Upper lobe of right lung (tissue), 1 donor: ENCODE data around the gene FBN3. TPM values are rescaled to one million over a fixed set of nuclear protein-coding genes. Genes with fewer than 3 reads are reported as not detected.

Experiments
- ATAC-seq: fragments of 200-7000 bp; cut with Tn5 transposase; one replicate; pipeline ENCODE4 v1.9.1; 2020; ENCODE audit warnings: mild to moderate bottlenecking, moderate library complexity
- DNase-seq: peaks from one replicate; pipeline ENCODE4 v3.0.0-alpha.2; 2020
- H3K27ac ChIP-seq: fragments of 200-600 bp; one replicate; pipeline ENCODE4 v1.8.0; 2022
- H3K27me3 ChIP-seq: fragments of 200-600 bp; one replicate; pipeline ENCODE4 v1.8.0; 2022; ENCODE audit warnings: mild to moderate bottlenecking
- H3K36me3 ChIP-seq: fragments of 200-600 bp; one replicate; pipeline ENCODE4 v1.8.0; 2022
- H3K4me1 ChIP-seq: fragments of 200-600 bp; one replicate; pipeline ENCODE4 v1.8.0; 2022
- H3K4me3 ChIP-seq: fragments of 200-600 bp; one replicate; pipeline ENCODE4 v1.8.0; 2022; ENCODE audit warnings: mild to moderate bottlenecking
- H3K9me3 ChIP-seq: fragments of 200-600 bp; one replicate; pipeline ENCODE4 v1.8.0; 2022
- CTCF ChIP-seq: fragments of 200-600 bp; IDR thresholded peaks from one replicate; pipeline ENCODE4 v1.8.0; 2022; ENCODE audit warnings: antibody characterized with exemption
- intact Hi-C: fragments of 100-400 bp; cut with DNase I; formaldehyde crosslinking; loops from one replicate; pipeline ENCODE4 v1.11.0; 2022
- total RNA-seq: library from RNA; stranded (reverse); fragmentation: NEBNext Ultra II Directional; extraction: Animal tissue kit (Norgen Biotek cat#: 25700); gene quantifications from one replicate; pipeline ENCODE4 v1.2.1, GENCODE V29; 2021
- donor health status: DM: no; HTN: yes; CAD: no; lungs with severe emphysema.

The FBN3 gene
- total RNA-seq, 1 donor from 2014 or later: 8.5 TPM

GRCh38 chr19:8064911-8065874, 84.2 kb downstream of the FBN3 start:
- Histone ChIP-seq H3K4me3 (no peak overlapping the region), H3K27ac (no peak overlapping the region), H3K9me3 (peaks cover 13% of the 10 kb centered on the region), H3K27me3 (no peaks in the 10 kb centered on the region), H3K4me1 (no peaks in the 10 kb centered on the region), H3K36me3 (no peaks in the 10 kb centered on the region)
- intact Hi-C loops: no loop called here
- DNase-seq: no peak
- TF ChIP-seq CTCF: no peak
- ATAC-seq: no peak

- Histone ChIP-seq H3K27me3 (no peaks in the 10 kb centered on the region), H3K4me3 (no peak overlapping the region), H3K36me3 (no peaks in the 10 kb centered on the region), H3K27ac (no peak overlapping the region), H3K9me3 (no peaks in the 10 kb centered on the region), H3K4me1 (no peaks in the 10 kb centered on the region)
- no peak for DNase-seq
- intact Hi-C loops: no loop called here
- no peak for TF ChIP-seq CTCF
- no peak for ATAC-seq
Observed at GRCh38 chr19:8057545-8058270, 91.7 kb downstream of the FBN3 start.

- ATAC-seq (no peak), DNase-seq (no peak)
- no peaks in the 10 kb centered on the region for H3K36me3 ChIP-seq
- TF ChIP-seq CTCF: no peak
- H3K4me1 ChIP-seq: no peaks in the 10 kb centered on the region
- no peak overlapping the region for H3K4me3 ChIP-seq
- H3K27me3 ChIP-seq: no peaks in the 10 kb centered on the region
- no peaks in the 10 kb centered on the region for H3K9me3 ChIP-seq
- no peak overlapping the region for H3K27ac ChIP-seq
- intact Hi-C loops: no loop called here
Observed at GRCh38 chr19:8056533-8056932, 92.9 kb downstream of the FBN3 start.

- H3K36me3 ChIP-seq: no peaks in the 10 kb centered on the region
- ATAC-seq (no peak), DNase-seq (no peak)
- no peaks in the 10 kb centered on the region for H3K9me3 ChIP-seq
- no peaks in the 10 kb centered on the region for H3K27me3 ChIP-seq
- H3K4me1 ChIP-seq: peaks cover 7% of the 10 kb centered on the region
- no peak overlapping the region for H3K27ac ChIP-seq
- H3K4me3 ChIP-seq: no peak overlapping the region
- intact Hi-C loops: no loop called here
- no peak for TF ChIP-seq CTCF
Observed at GRCh38 chr19:8054169-8054568, 95.2 kb downstream of the FBN3 start.

- H3K9me3 ChIP-seq: no peaks in the 10 kb centered on the region
- intact Hi-C loops: no loop called here
- ATAC-seq (no peak), DNase-seq (no peak)
- H3K27me3 ChIP-seq: no peaks in the 10 kb centered on the region
- H3K27ac ChIP-seq: no peak within 1 kb of the TSS
- no peak within 1 kb of the TSS for H3K4me3 ChIP-seq
- H3K4me1 ChIP-seq: peaks cover 7% of the 10 kb centered on the region
- H3K36me3 ChIP-seq: no peaks in the 10 kb centered on the region
- no peak for TF ChIP-seq CTCF
Observed at GRCh38 chr19:8052464-8052859, 96.9 kb downstream of the FBN3 start, which contains the start of gene CCL25. TSS of gene CCL25 (plus strand) at chr19:8052760. CDS start at chr19:8053050, 290 bp downstream.
